K562 (cell line): ENCODE data around the gene GAS1. TPM values are rescaled to one million over a fixed set of nuclear protein-coding genes. Genes with fewer than 3 reads are reported as not detected.

Source experiments
- ATAC-seq: fragments of 200-7000 bp; cut with Tn5 transposase; 3 replicates; pipeline ENCODE4 v1.9.1; 2020; ENCODE audit warnings: moderate library complexity
- BruUV-seq: library from RNA; stranded (reverse); fragments of 400-500 nt; replicated peaks from 2 replicates; lab custom pipeline; 2021; lab: Mats Ljungman, UMichigan
- CTCF ChIA-PET: fragments of 300-600 bp; formaldehyde crosslinking; extraction: SDS; loops from one replicate; lab custom pipeline; 2021; ENCODE audit warnings: low intra/inter-chr PET ratio; lab: Yijun Ruan, JAX
- POLR2A ChIA-PET: fragments of 300-600, 350-650 bp; sonication (Branson Sonifier 250); formaldehyde crosslinking; extraction: SDS; loops from one replicate; lab custom pipeline; 2021; ENCODE audit warnings: antibody characterized with exemption, inconsistent platforms; lab: Yijun Ruan, JAX
- DNase-seq, 4 experiments: peaks; one replicate each; pipeline versions ENCODE4 v3.0.0 to v3.0.0-alpha.2; 2011 to 2018; ENCODE audit warnings: low spot score in 3 of 4, mixed read lengths in 3 of 4; ENCODE audit errors: extremely low read depth in 1 of 4
- FAIRE-seq: peaks from 2 replicates; lab custom pipeline; 2011; peaks lifted over from hg19 to GRCh38; lab: Jason Lieb, UNC
- H2AFZ ChIP-seq: 2 replicates; pipeline ENCODE4 v1.6.0; 2011; ENCODE audit warnings: low read depth, low read length, control low read depth, inconsistent platforms
- H3K27ac ChIP-seq: fragments of 200-600 bp; 3 replicates; pipeline ENCODE4 v1.8.0; 2011; ENCODE audit warnings: low read depth, mild to moderate bottlenecking, control low read depth, inconsistent platforms, low read length, moderate library complexity, mixed read lengths; ENCODE audit errors: extremely low read depth
- H3K27me3 ChIP-seq, 2 experiments: fragments of 300-600 bp in 1 of 2; 2 replicates in 1 of 2; 3 replicates in 1 of 2; pipeline versions ENCODE4 v1.6.0 to v1.8.0; 2011; ENCODE audit warnings: inconsistent platforms in 2 of 2, low read length in 2 of 2, mild to moderate bottlenecking in 1 of 2, mixed read lengths in 1 of 2, moderate library complexity in 1 of 2; ENCODE audit not compliant: control insufficient read depth in 2 of 2, insufficient read depth in 2 of 2
- H3K36me3 ChIP-seq: fragments of 300-600 bp; 3 replicates; pipeline ENCODE4 v1.8.0; 2011; ENCODE audit warnings: mild to moderate bottlenecking, low read length, inconsistent platforms; ENCODE audit not compliant: control insufficient read depth, insufficient read depth
- H3K4me1 ChIP-seq, 2 experiments: fragments of 200-600 bp in 1 of 2; replicated peaks in 1 of 2; 2 replicates in 1 of 2; 3 replicates in 1 of 2; pipeline versions ENCODE4 v1.5.1 to v1.8.0; 2011; ENCODE audit warnings: inconsistent platforms in 2 of 2, low read length in 2 of 2, mild to moderate bottlenecking in 1 of 2, mixed read lengths in 1 of 2, moderate library complexity in 1 of 2; ENCODE audit not compliant: control insufficient read depth in 2 of 2, insufficient read depth in 2 of 2
- H3K4me2 ChIP-seq: 2 replicates; pipeline ENCODE4 v1.6.1; 2011; ENCODE audit warnings: low read length, control low read depth, inconsistent platforms, mixed read lengths; ENCODE audit not compliant: insufficient read depth
- H3K4me3 ChIP-seq: fragments of 200-600 bp; sonication (generic), shearing (Covaris generic); 2 replicates; pipeline ENCODE4 v1.5.1; 2016; ENCODE audit warnings: control low read depth, inconsistent platforms
- H3K79me2 ChIP-seq: fragments of 200-600 bp; 3 replicates; pipeline ENCODE4 v1.8.0; 2011; ENCODE audit warnings: low read length, inconsistent platforms; ENCODE audit not compliant: control insufficient read depth, insufficient read depth
- H3K9ac ChIP-seq, 2 experiments: 2 replicates each; pipeline versions ENCODE4 v1.6.0 to v1.6.1; 2011; ENCODE audit warnings: low read depth in 2 of 2, low read length in 2 of 2, control low read depth in 1 of 2, inconsistent platforms in 1 of 2, mild to moderate bottlenecking in 1 of 2, mixed read lengths in 1 of 2; ENCODE audit not compliant: insufficient read depth in 1 of 2
- H3K9me1 ChIP-seq: one replicate; pipeline ENCODE4 v1.6.0; 2011; ENCODE audit warnings: inconsistent platforms, mild to moderate bottlenecking, low read length, moderate library complexity; ENCODE audit not compliant: control insufficient read depth, insufficient read depth
- H3K9me3 ChIP-seq: replicated peaks from 2 replicates; pipeline ENCODE4 v1.5.1; 2011; ENCODE audit warnings: low read depth, low read length, inconsistent platforms; ENCODE audit not compliant: control insufficient read depth, insufficient read depth
- H4K20me1 ChIP-seq: replicated peaks from 2 replicates; pipeline ENCODE4 v1.6.1; 2011; ENCODE audit warnings: low read length, inconsistent platforms, mixed read lengths; ENCODE audit not compliant: control insufficient read depth, insufficient read depth
- CREB1 ChIP-seq, 2 experiments: sonication (generic) in 1 of 2; formaldehyde crosslinking in 1 of 2; IDR thresholded peaks; 2 replicates each; pipeline versions ENCODE4 v1.6.1 to v1.8.0; 2012 to 2022; ENCODE audit warnings: inconsistent platforms in 1 of 2, mild to moderate bottlenecking in 1 of 2, missing genetic modification reagents in 1 of 2, moderate library complexity in 1 of 2
- FOSL1 ChIP-seq: fragments of 200-800 bp; sonication (Bioruptor generic); conservative IDR thresholded peaks from 2 replicates; pipeline ENCODE4 v1.6.1; 2016; ENCODE audit warnings: missing genetic modification characterization, missing compliant biosample characterization
- HDAC6 ChIP-seq: IDR thresholded peaks from 2 replicates; pipeline ENCODE4 v1.6.1; 2012; ENCODE audit warnings: low read depth, mild to moderate bottlenecking, control low read depth, inconsistent platforms, low read length, moderate library complexity
- MECOM ChIP-seq: fragments of 250-450 bp; sonication (Bioruptor Pico); IDR thresholded peaks from 2 replicates; pipeline ENCODE4 v1.8.0; 2022; ENCODE audit warnings: inconsistent platforms
- MEF2D ChIP-seq: conservative IDR thresholded peaks from 2 replicates; pipeline ENCODE4 v1.6.1; 2016; ENCODE audit warnings: low read depth, missing genetic modification characterization, missing compliant biosample characterization
- PBX2 ChIP-seq, 2 experiments: IDR thresholded peaks in 1 of 2; conservative IDR thresholded peaks in 1 of 2; 2 replicates each; pipeline ENCODE4 v1.6.1; 2016; ENCODE audit warnings: low read depth in 2 of 2, mild to moderate bottlenecking in 1 of 2, missing compliant biosample characterization in 1 of 2, missing genetic modification characterization in 1 of 2, moderate library complexity in 1 of 2
- TARDBP ChIP-seq: fragments of 450-650 bp; IDR thresholded peaks from 2 replicates; pipeline ENCODE4 v1.6.1; 2016
- THRB ChIP-seq: fragments of 450-650 bp; formaldehyde crosslinking; conservative IDR thresholded peaks from 2 replicates; pipeline ENCODE4 v1.4.0; 2022; ENCODE audit warnings: mild to moderate bottlenecking, missing genetic modification characterization
- WGBS: fragments of 100-300 bp; shearing (Covaris generic); methylation state at CpG from one replicate; pipeline ENCODE4 v1.1.6; 2016; ENCODE audit warnings: low coverage, mixed read lengths; ENCODE audit not compliant: insufficient coverage; ENCODE audit errors: missing lambda C conversion rate; 5-methylcytosine and 5-hydroxymethylcytosine counted together
- in situ Hi-C: fragments of 300-500 bp; cut with MboI; formaldehyde crosslinking; loops from 4 replicates; pipeline ENCODE4 v1.15.0; 2018; ENCODE audit warnings: inconsistent platforms, mixed read lengths
- intact Hi-C: fragments of 100-400 bp; cut with micrococcal nuclease; formaldehyde crosslinking; loops from 2 replicates; pipeline ENCODE4 v1.14.2; 2022
- polyA plus RNA-seq, 8 experiments: library from polyadenylated mRNA; depleted of rRNA in 4 of 8; stranded (reverse) in 5 of 8; unstranded in 3 of 8; fragments of >200 nt; fragmentation: Nextera tagmentation in 2 of 8; fragmentation: Illumina TruSeq in 1 of 8; extraction: Ambion mirVana in 2 of 8; extraction: Trizol in 1 of 8; gene quantifications; 2 replicates each; pipeline versions ENCODE4 v1.2.1 to v1.2.3, GENCODE V29; 2011 to 2014; ENCODE audit warnings: inconsistent platforms in 1 of 8, missing spikeins in 1 of 8
- total RNA-seq, 7 experiments: library from RNA; depleted of rRNA in 6 of 7; stranded (reverse); fragments of >200 nt in 6 of 7; fragmentation: Illumina TruSeq in 2 of 7; extraction: Trizol in 2 of 7; gene quantifications; 2 replicates each; pipeline versions ENCODE4 v1.2.1 to v1.2.3, GENCODE V29; 2011 to 2021; ENCODE audit warnings: low replicate concordance in 1 of 7

Gene GAS1
- total and polyA plus RNA-seq, 9 of the 15 experiments (the other 6 are each of a cell fraction or from before 2014, with no cell fraction given): 0.07 to 0.09 TPM; not detected in 7

- Histone ChIP-seq H3K79me2 (no peaks in the 10 kb centered on the region), H3K27me3 (peaks cover 0 to 4% of the 10 kb centered on the region in 2 experiments; a peak in 3 of 5 replicates), H3K9ac (no peak overlapping the region), H3K4me1 (no peaks in the 10 kb centered on the region), H3K4me3 (no peak overlapping the region), H3K4me2 (no peak overlapping the region), H3K36me3 (no peaks in the 10 kb centered on the region), H3K27ac (no peak overlapping the region), H3K9me1 (no peaks in the 10 kb centered on the region), H4K20me1 (no peaks in the 10 kb centered on the region), H3K9me3 (no peaks in the 10 kb centered on the region), H2AFZ (no peak overlapping the region)
- CTCF ChIA-PET: no interaction called here
- BruUV-seq: no TSS peak
- ATAC-seq (no peak), FAIRE-seq (no peak), DNase-seq (no peak)
- 0% methylated on average over 2 of the region's 3 CpGs for WGBS
- POLR2A ChIA-PET: no interaction called here
- no peak for TF ChIP-seq THRB (CRISPR knock-in tag)
- TF ChIP-seq CREB1 (IDR thresholded peaks at IDR 0.05): no peak
- no peak for TF ChIP-seq CREB1 (CRISPR knock-in tag; IDR thresholded peaks at IDR 0.05)
- TF ChIP-seq TARDBP: no peak
- TF ChIP-seq HDAC6: no peak
- TF ChIP-seq FOSL1 (tag): no peak
- TF ChIP-seq PBX2 (CRISPR knock-in tag; IDR thresholded peaks at IDR 0.05; ENCODE audit: low read depth): no peak
- TF ChIP-seq PBX2 (tag; conservative IDR thresholded peaks at IDR 0.05; ENCODE audit: low read depth): no peak
- TF ChIP-seq MECOM: no peak
- TF ChIP-seq MEF2D (tag): no peak
- intact Hi-C loops (no loop called here), in situ Hi-C loops (no loop called here)
Observed at GRCh38 chr9:86901511-86901910, 45.8 kb downstream of the GAS1 start.
